ENCODE results near the gene KCNQ5. TPM values are rescaled to one million over a fixed set of nuclear protein-coding genes. Genes with fewer than 3 reads are reported as not detected.

Gene KCNQ5
- total RNA-seq, 3 donors from 2014 or later (not counting 1 experiment from before 2014, with no cell fraction given), result 8.2 to 9.7 (median 8.7) TPM

GRCh38 chr6:73234733-73235132 lies 612.9 kb downstream of the KCNQ5 start:
- TF ChIP-seq CTCF (IDR thresholded peaks at IDR 0.05), result no peak
- H3K9me3 Mint-ChIP-seq, result no peaks in the 10 kb centered on the region
- Histone ChIP-seq H3K9me3 (ENCODE audit: control insufficient read depth, insufficient read depth, low read length) (no peaks in the 10 kb centered on the region), H3K27ac (ENCODE audit: low read length) (no peak overlapping the region), H3K4me3 (ENCODE audit: low read length) (no peak overlapping the region), H3K27me3 (ENCODE audit: control insufficient read depth, insufficient read depth, low read length) (no peaks in the 10 kb centered on the region), H3K4me1 (ENCODE audit: control insufficient read depth, insufficient read depth, low read length) (no peaks in the 10 kb centered on the region), H3K36me3 (ENCODE audit: control insufficient read depth, insufficient read depth, low read length) (no peaks in the 10 kb centered on the region)
- no peaks in the 10 kb centered on the region for H3K36me3 Mint-ChIP-seq
- ATAC-seq (no peak), DNase-seq (no peak)
- no peak overlapping the region for H3K4me3 Mint-ChIP-seq
- H3K4me1 Mint-ChIP-seq, result no peaks in the 10 kb centered on the region
- no peaks in the 10 kb centered on the region for H3K27me3 Mint-ChIP-seq (ENCODE audit: low read depth in 2 of 2)
- intact Hi-C loops (cut with micrococcal nuclease), result no loop called here
- no peak overlapping the region for H3K27ac Mint-ChIP-seq
- WGBS (ENCODE audit: insufficient coverage), result 100% methylated on average over 1 of the region's 1 CpG

- 97% methylated on average over 5 of the region's 5 CpGs for WGBS (ENCODE audit: insufficient coverage)
- H3K27ac ChIP-seq (ENCODE audit: low read length), result no peak overlapping the region
- intact Hi-C loops (cut with micrococcal nuclease), result no loop called here
- ATAC-seq (no peak), DNase-seq (no peak)
- H3K9me3 ChIP-seq (ENCODE audit: control insufficient read depth, insufficient read depth, low read length), result no peaks in the 10 kb centered on the region
- Mint-ChIP-seq H3K4me1 (no peaks in the 10 kb centered on the region), H3K9me3 (no peaks in the 10 kb centered on the region), H3K4me3 (no peak overlapping the region), H3K27ac (no peak overlapping the region), H3K36me3 (no peaks in the 10 kb centered on the region), H3K27me3 (ENCODE audit: low read depth in 2 of 2) (no peaks in the 10 kb centered on the region)
- no peak overlapping the region for H3K4me3 ChIP-seq (ENCODE audit: low read length)
- H3K36me3 ChIP-seq (ENCODE audit: control insufficient read depth, insufficient read depth, low read length), result no peaks in the 10 kb centered on the region
- no peaks in the 10 kb centered on the region for H3K27me3 ChIP-seq (ENCODE audit: control insufficient read depth, insufficient read depth, low read length)
- TF ChIP-seq CTCF (IDR thresholded peaks at IDR 0.05), result no peak
- H3K4me1 ChIP-seq (ENCODE audit: control insufficient read depth, insufficient read depth, low read length), result no peaks in the 10 kb centered on the region
These were observed 614.4 kb downstream of the KCNQ5 start for GRCh38 chr6:73236144-73236750.

GRCh38 chr6:73240730-73241129 lies 618.9 kb downstream of the KCNQ5 start:
- Mint-ChIP-seq H3K4me3 (no peak overlapping the region), H3K27ac (no peak overlapping the region), H3K36me3 (no peaks in the 10 kb centered on the region), H3K27me3 (ENCODE audit: low read depth in 2 of 2) (peaks cover 0 to 5% of the 10 kb centered on the region in 2 donors), H3K4me1 (no peaks in the 10 kb centered on the region), H3K9me3 (no peaks in the 10 kb centered on the region)
- H3K9me3 ChIP-seq (ENCODE audit: control insufficient read depth, insufficient read depth, low read length), result no peaks in the 10 kb centered on the region
- H3K27ac ChIP-seq (ENCODE audit: low read length), result no peak overlapping the region
- H3K36me3 ChIP-seq (ENCODE audit: control insufficient read depth, insufficient read depth, low read length), result no peaks in the 10 kb centered on the region
- TF ChIP-seq CTCF (IDR thresholded peaks at IDR 0.05), result no peak
- 95% methylated on average over 4 of the region's 4 CpGs for WGBS (ENCODE audit: insufficient coverage)
- ATAC-seq (no peak), DNase-seq (no peak)
- H3K4me1 ChIP-seq (ENCODE audit: control insufficient read depth, insufficient read depth, low read length), result no peaks in the 10 kb centered on the region
- no peak overlapping the region for H3K4me3 ChIP-seq (ENCODE audit: low read length)
- no peaks in the 10 kb centered on the region for H3K27me3 ChIP-seq (ENCODE audit: control insufficient read depth, insufficient read depth, low read length)
- intact Hi-C loops (cut with micrococcal nuclease), result no loop called here

- Mint-ChIP-seq H3K4me1 (no peaks in the 10 kb centered on the region), H3K27me3 (ENCODE audit: low read depth in 2 of 2) (peaks cover 0 to 5% of the 10 kb centered on the region in 2 donors), H3K4me3 (no peak overlapping the region), H3K36me3 (no peaks in the 10 kb centered on the region), H3K9me3 (no peaks in the 10 kb centered on the region), H3K27ac (no peak overlapping the region)
- 88% methylated on average over 5 of the region's 5 CpGs for WGBS (ENCODE audit: insufficient coverage)
- Histone ChIP-seq H3K36me3 (ENCODE audit: control insufficient read depth, insufficient read depth, low read length) (no peaks in the 10 kb centered on the region), H3K4me3 (ENCODE audit: low read length) (no peak overlapping the region), H3K9me3 (ENCODE audit: control insufficient read depth, insufficient read depth, low read length) (no peaks in the 10 kb centered on the region), H3K4me1 (ENCODE audit: control insufficient read depth, insufficient read depth, low read length) (no peaks in the 10 kb centered on the region), H3K27ac (ENCODE audit: low read length) (no peak overlapping the region), H3K27me3 (ENCODE audit: control insufficient read depth, insufficient read depth, low read length) (no peaks in the 10 kb centered on the region)
- no peak for ATAC-seq
- intact Hi-C loops (cut with micrococcal nuclease), result no loop called here
- TF ChIP-seq CTCF (IDR thresholded peaks at IDR 0.05), result no peak
- no peak for DNase-seq
These were observed 620.1 kb downstream of the KCNQ5 start for GRCh38 chr6:73242001-73242400.
